Activated B cell treated with CpG ODN at 0.5 μM for 24 hours (primary cell): ENCODE data around the gene RPS24. TPM values are rescaled to one million over a fixed set of nuclear protein-coding genes. Genes with fewer than 3 reads are reported as not detected.
"Not testable (repeated sequence)": the region's sequence is repeated elsewhere in the genome, so short reads cannot be mapped to it uniquely, and the experiment has no call there.

Source experiments
- ATAC-seq: fragments of 200-7000 bp; cut with Tn5 transposase; one replicate; pipeline ENCODE4 v1.10.0; 2021; ENCODE audit warnings: low read depth, mild to moderate bottlenecking, moderate library complexity
- CTCF ChIA-PET: fragments of 350-600 bp; sonication (Branson Sonifier 250); formaldehyde crosslinking; loops from one replicate; lab custom pipeline; 2021; ENCODE audit warnings: antibody characterized with exemption; lab: Charles Lee
- POLR2A ChIA-PET: fragments of 350-600 bp; sonication (Branson Sonifier 250); formaldehyde crosslinking; loops from one replicate; lab custom pipeline; 2021; ENCODE audit warnings: antibody characterized with exemption; lab: Charles Lee
- DNase-seq: peaks from one replicate; pipeline ENCODE4 v3.0.0; 2022
- H3K27ac Mint-ChIP-seq: one replicate; pipeline ENCODE4 v1.8.0; 2020; ENCODE audit warnings: mixed read lengths
- H3K27me3 Mint-ChIP-seq: one replicate; pipeline ENCODE4 v1.8.0; 2021; ENCODE audit warnings: mixed read lengths
- H3K36me3 Mint-ChIP-seq: one replicate; pipeline ENCODE4 v1.8.0; 2021; ENCODE audit warnings: low read depth, mixed read lengths
- H3K4me1 Mint-ChIP-seq: one replicate; pipeline ENCODE4 v1.8.0; 2021; ENCODE audit warnings: mixed read lengths
- H3K4me3 Mint-ChIP-seq: one replicate; pipeline ENCODE4 v1.8.0; 2020; ENCODE audit warnings: mild to moderate bottlenecking, mixed read lengths
- H3K9me3 Mint-ChIP-seq: one replicate; pipeline ENCODE4 v1.8.0; 2020; ENCODE audit warnings: mixed read lengths
- intact Hi-C: fragments of 100-400 bp; cut with micrococcal nuclease; formaldehyde crosslinking; loops from one replicate; pipeline ENCODE4 v1.15.1; 2024
- total RNA-seq: library from RNA; stranded (reverse); gene quantifications from 2 replicates; pipeline ENCODE4 v1.2.3, GENCODE V29; 2022
- TF ChIP-seq, protein P1 (sequence below): fragments of 200-600 bp; IDR thresholded peaks from one replicate; pipeline ENCODE4 v1.8.0; 2022; ENCODE audit warnings: antibody characterized with exemption, mild to moderate bottlenecking

RPS24 gene
- total RNA-seq, 1 donor from 2014 or later, result 2,004 TPM

DNA sequence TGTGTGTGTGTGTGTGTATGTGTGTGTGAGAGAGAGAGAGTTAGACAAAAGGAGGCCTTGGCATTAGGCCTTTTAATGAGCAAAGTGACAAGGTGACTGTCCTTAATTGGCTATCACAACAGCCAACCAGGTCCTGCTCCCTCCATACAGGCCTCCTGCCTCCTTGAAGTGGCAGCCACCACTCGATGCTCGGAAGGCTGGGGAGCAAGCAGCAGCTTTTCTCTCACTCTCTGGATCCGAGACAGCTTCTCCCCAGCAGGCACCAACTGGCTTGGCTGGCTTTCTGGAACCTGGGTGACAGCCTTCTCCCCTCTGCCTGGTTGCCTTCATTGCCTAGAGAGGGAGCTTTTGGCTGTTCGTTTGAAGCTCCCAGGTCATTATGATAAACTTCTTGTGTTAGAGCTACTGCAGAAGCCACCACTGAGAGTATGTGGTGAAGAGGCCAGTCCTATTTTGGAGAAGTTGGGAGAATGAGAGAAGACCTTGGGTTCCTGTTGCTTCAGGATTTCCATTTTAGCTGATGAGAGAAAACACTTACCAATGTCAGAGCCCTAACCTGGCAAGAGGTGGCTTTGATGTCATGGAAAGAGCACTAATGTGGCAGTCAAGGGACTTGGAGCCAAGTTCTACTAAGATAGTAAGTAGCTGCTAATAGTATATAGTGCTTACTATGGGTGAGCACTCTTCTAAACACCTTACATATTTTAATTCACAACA is 37.6 kb downstream of the RPS24 start:
- intact Hi-C loops, result no loop called here
- no peak overlapping the region for H3K27ac Mint-ChIP-seq
- no peaks in the 10 kb centered on the region for H3K4me1 Mint-ChIP-seq
- TF ChIP-seq, protein P1, sequence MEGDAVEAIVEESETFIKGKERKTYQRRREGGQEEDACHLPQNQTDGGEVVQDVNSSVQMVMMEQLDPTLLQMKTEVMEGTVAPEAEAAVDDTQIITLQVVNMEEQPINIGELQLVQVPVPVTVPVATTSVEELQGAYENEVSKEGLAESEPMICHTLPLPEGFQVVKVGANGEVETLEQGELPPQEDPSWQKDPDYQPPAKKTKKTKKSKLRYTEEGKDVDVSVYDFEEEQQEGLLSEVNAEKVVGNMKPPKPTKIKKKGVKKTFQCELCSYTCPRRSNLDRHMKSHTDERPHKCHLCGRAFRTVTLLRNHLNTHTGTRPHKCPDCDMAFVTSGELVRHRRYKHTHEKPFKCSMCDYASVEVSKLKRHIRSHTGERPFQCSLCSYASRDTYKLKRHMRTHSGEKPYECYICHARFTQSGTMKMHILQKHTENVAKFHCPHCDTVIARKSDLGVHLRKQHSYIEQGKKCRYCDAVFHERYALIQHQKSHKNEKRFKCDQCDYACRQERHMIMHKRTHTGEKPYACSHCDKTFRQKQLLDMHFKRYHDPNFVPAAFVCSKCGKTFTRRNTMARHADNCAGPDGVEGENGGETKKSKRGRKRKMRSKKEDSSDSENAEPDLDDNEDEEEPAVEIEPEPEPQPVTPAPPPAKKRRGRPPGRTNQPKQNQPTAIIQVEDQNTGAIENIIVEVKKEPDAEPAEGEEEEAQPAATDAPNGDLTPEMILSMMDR, result no peak
- ATAC-seq (no peak), DNase-seq (no peak)
- H3K4me3 Mint-ChIP-seq, result no peak overlapping the region
- no peaks in the 10 kb centered on the region for H3K27me3 Mint-ChIP-seq
- POLR2A ChIA-PET, result no interaction called here
- H3K36me3 Mint-ChIP-seq, result no peaks in the 10 kb centered on the region
- CTCF ChIA-PET, result no interaction called here
- peaks cover 4% of the 10 kb centered on the region for H3K9me3 Mint-ChIP-seq

DNA sequence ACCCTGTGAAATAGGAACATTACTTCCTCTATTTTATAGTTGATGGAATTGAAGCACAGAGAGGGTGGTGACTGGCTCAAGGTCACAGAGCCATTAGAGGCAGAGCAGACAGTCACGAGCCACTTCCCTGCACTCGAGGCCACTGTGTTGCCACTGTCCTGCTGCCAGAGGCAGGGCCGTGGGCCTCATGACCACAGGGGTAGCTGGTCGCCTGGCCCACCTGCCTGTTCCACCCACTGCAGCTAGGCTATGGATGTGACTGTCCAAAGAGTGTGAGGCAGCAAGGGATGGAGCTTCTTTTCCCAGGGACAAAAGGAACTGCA is 38.2 kb downstream of the RPS24 start:
- no peak for ATAC-seq
- CTCF ChIA-PET, result no interaction called here
- no peak overlapping the region for H3K4me3 Mint-ChIP-seq
- no peaks in the 10 kb centered on the region for H3K27me3 Mint-ChIP-seq
- no peak overlapping the region for H3K27ac Mint-ChIP-seq
- no peak for DNase-seq
- no peaks in the 10 kb centered on the region for H3K4me1 Mint-ChIP-seq
- H3K9me3 Mint-ChIP-seq, result peaks cover 4% of the 10 kb centered on the region
- TF ChIP-seq, protein P1, result no peak
- intact Hi-C loops, result no loop called here
- POLR2A ChIA-PET, result no interaction called here
- no peaks in the 10 kb centered on the region for H3K36me3 Mint-ChIP-seq

DNA sequence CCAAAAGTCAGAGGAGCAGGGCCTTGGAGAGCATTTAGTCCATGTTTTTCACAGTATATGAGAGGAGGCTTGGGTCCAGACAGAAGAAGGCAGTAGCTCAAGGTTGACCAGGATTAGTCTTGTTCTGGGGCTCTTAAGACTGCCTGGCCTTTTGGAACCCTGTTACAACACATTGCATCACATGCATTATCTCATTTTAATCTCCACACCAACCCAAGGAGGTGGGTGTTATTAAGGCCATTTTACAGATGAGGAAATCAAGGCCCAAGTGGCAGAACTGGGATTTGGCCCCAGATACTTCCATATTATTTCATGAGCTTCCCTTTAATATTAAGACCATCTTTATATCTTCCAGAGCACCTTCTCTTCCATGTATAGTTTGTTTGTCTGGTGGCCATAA is 38.8 kb downstream of the RPS24 start:
- CTCF ChIA-PET, result no interaction called here
- POLR2A ChIA-PET, result no interaction called here
- intact Hi-C loops, result no loop called here
- Mint-ChIP-seq H3K4me3 (no peak overlapping the region), H3K9me3 (peaks cover 4% of the 10 kb centered on the region), H3K4me1 (no peaks in the 10 kb centered on the region), H3K27ac (no peak overlapping the region), H3K36me3 (no peaks in the 10 kb centered on the region), H3K27me3 (no peaks in the 10 kb centered on the region)
- DNase-seq, result no peak
- TF ChIP-seq, protein P1, result no peak
- no peak for ATAC-seq

DNA sequence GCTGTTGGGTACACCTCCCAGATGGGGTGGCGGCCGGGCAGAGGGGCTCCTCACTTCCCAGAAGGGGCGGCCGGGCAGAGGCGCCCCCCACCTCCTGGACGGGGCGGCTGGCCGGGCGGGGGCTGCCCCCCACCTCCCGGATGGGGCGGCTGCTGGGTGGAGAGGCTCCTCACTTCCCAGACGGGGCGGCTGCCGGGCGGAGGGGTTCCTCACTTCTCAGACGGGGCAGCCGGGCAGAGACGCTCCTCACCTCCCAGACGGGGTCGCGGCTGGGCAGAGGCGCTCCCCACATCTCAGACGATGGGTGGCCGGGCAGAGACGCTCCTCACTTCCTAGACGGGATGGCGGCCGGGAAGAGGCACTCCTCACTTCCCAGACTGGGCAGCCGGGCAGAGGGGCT is 42.1 kb downstream of the RPS24 start:
- intact Hi-C loops, H3K36me3 Mint-ChIP-seq, H3K27ac Mint-ChIP-seq, DNase-seq, H3K4me1 Mint-ChIP-seq, ATAC-seq, POLR2A ChIA-PET, H3K4me3 Mint-ChIP-seq, H3K27me3 Mint-ChIP-seq, CTCF ChIA-PET, H3K9me3 Mint-ChIP-seq: not testable (repeated sequence)

DNA sequence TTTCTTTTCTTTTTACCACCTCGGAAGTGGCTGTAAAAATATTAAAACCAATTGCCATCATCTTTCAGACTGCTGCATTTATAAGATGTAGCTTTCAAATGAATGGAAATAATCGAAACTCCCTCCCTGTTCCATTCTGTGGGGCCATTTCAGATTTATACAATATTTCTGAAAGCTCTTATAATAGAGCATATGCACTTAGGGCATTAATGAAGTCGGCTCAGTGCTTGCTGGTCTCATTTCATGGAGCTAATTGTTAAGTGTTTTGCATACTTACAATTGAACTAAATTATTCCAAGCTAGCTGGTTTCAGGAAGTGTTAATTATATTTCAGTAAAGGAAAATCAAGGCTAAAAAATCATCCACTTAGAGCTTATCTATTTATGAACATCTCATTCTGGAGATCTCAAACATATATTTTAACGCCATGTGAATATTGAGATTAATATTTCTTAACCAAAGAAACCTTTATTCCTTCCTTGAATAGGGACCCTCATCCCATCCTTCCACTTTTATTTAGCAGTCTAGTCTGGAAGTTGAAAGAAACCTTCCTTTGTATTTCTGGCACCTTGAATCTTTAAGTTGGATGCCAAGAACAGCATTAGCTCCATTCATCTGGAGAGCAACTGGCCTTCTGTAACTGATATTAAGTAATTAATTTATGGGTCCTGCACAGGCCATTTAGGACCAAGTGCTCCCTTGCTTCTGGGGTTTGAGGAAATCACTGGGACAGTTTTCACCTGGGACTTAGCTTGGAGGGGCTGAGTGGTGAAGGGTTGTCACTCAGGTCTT is 45.1 kb downstream of the RPS24 start:
- CTCF ChIA-PET, result no interaction called here

More for the DNA sequence above, 45.1 kb downstream of the RPS24 start:
- H3K27me3 Mint-ChIP-seq, result peaks cover under 1% of the 10 kb centered on the region
- H3K9me3 Mint-ChIP-seq, result peaks cover 4% of the 10 kb centered on the region
- no peak for ATAC-seq
- no peak overlapping the region for H3K4me3 Mint-ChIP-seq
- POLR2A ChIA-PET, result no interaction called here
- no peaks in the 10 kb centered on the region for H3K36me3 Mint-ChIP-seq
- intact Hi-C loops, result no loop called here
- TF ChIP-seq, protein P1, result no peak
- H3K4me1 Mint-ChIP-seq, result no peaks in the 10 kb centered on the region
- DNase-seq, result no peak
- no peak overlapping the region for H3K27ac Mint-ChIP-seq
